Stimulated activated CD8-positive, alpha-beta memory T cell treated with anti-CD3 and anti-CD28 coated beads, Interleukin-7, amount 100 ng/mL, for 4 hours (primary cell): ENCODE results near the gene ANKAR.
A peak's percentile ranks its signal among the peaks of the same experiment; 100 is the strongest.
"Not testable (repeated sequence)": the region's sequence is repeated elsewhere in the genome, so short reads cannot be mapped to it uniquely, and the experiment has no call there.

Experiments used
- DNase-seq, 2 donors: peaks; one replicate each; pipeline ENCODE4 v3.0.0-alpha.2; 2020; ENCODE audit warnings: low read depth in 2 of 2

ANKAR gene

GRCh38 chr2:189674374-189675112 is at the start of gene ANKAR:
Gene ANKAR (plus strand): TSS chr2:189674670. CDS start chr2:189676491, 1,821 bp downstream.
- DNase-seq, result peak; percentile 58 to 79

- DNase-seq, result no peak
Observed at GRCh38 chr2:189625636-189626035, 48.8 kb upstream of the ANKAR start.

GRCh38 chr2:189627789-189628188 is 46.7 kb upstream of the ANKAR start:
- DNase-seq, result no peak

DNA sequence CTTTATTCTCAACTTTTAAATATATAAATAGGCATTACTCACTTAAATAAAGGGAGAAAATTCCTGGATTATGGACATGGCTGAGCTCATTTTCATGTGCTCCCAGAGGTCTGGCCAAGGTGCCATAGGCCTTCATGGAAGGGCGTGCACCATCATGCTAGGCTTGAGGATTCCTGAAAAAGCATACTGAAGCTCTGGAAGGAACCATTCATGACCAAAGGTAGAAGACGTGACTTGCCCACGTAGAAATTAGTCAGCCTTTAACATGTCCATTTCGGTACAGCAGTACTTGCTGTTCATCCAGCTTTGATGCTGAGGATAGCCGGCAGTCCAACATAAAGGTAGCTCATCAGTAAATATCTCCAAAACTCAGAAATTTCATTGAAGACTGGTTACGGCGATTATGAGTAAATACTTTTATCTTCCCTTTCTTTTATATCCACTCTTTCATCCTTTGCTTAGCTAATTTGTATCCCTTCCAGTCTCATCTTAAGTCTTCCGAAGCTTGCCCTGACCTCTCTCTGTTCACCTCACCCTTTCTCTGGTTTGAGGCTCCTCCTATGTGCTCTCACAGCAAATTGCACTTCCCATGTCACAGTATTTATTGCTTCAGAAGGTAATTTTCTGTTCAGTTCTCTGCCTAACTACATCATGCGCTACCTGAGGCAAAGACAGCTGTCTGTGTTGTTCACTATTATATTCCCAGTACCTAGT is 45.5 kb upstream of the ANKAR start:
- no peak for DNase-seq

GRCh38 chr2:189629531-189630453 is 44.7 kb upstream of the ANKAR start:
- no peak for DNase-seq

GRCh38 chr2:189631849-189632248 is 42.6 kb upstream of the ANKAR start:
- no peak for DNase-seq

DNA sequence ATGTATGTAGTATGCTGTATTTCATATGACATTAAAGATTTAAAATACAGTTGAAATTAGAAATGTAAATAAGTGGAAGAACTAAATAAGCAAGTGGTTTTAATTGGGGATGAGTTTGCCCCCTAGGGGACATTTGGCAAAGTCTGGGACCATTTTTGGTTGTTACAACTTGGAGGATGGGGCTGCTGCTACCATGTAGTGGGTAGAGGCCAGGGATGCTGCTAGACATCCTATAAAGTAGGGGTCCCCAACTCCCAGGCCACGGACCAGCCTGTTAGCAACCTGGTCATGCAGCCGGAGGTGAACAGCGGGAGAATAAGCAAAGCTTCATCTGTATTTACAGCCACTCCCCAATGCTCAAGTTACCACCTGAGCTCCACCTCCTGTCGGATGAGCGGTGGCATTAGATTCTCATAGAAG is 41.1 kb upstream of the ANKAR start:
- DNase-seq, result no peak

DNA sequence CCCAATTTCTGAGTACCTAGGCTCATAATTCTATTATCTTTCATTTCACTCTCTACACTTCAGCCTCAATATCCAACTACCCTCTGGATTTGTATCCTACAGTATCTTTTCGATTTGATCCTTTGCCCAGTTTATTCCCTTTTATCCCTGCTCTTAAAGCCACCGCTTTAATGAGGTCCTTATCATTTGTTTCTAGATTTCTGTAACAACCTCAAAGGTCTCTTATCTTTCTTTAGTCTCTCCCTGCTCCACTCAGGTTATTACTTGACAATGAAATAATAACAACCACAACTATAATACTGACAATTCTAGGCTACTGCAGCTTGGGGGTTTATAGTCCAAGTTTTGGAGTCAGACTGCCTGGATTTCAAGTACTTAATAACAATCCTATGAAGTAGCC is 39.1 kb upstream of the ANKAR start:
- no peak for DNase-seq

GRCh38 chr2:189638301-189639006 is 36.0 kb upstream of the ANKAR start:
- DNase-seq, result no peak

GRCh38 chr2:189639007-189639609 is 35.4 kb upstream of the ANKAR start:
- DNase-seq, result no peak

DNA sequence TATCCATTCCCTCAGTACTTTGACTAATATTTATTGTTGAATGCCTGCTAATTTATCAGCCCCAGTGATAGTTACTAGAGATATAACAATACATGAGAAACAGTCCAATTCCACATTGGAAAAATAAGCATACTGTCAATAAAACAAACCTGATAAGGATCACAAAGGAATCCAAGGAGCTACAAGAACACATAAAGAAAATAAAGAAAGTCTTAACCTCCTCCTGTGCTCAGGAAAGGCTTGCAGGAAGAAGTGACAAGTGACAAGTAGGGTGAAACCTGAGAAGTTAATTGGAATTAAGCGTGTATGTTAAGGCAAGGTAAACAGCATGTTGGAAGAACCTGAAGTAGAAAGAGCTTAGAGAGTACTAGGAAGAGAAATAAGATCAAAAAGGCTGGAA is 33.5 kb upstream of the ANKAR start:
- DNase-seq, result no peak

DNA sequence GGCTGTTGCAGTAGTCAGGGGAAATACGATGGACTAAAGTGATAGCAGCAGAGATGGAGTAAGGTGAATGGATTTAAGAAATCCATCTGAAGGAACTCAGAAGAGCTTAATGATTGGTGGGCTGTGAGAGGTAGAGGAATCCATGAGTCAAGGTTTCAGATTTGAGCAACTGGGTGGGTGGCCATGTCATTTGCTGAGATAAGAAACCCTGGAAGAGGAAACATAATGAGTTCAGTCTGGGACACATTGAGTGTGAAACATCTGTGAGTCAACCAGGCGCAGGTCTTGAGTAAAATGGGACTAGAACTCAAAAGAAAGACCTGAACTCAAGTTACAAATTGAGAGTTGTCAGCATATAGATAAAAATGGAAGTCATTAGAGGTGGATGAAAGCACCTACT is 32.9 kb upstream of the ANKAR start:
- no peak for DNase-seq

- no peak for DNase-seq
Observed at GRCh38 chr2:189646521-189646920, 27.9 kb upstream of the ANKAR start.

GRCh38 chr2:189648846-189649509 is 25.5 kb upstream of the ANKAR start:
- no peak for DNase-seq

- no peak for DNase-seq
Observed at GRCh38 chr2:189651284-189651683, 23.2 kb upstream of the ANKAR start.

GRCh38 chr2:189653464-189653863 is 21.0 kb upstream of the ANKAR start:
- not testable (repeated sequence) for DNase-seq

- DNase-seq, result no peak
Observed at GRCh38 chr2:189654641-189655040, 19.8 kb upstream of the ANKAR start.

DNA sequence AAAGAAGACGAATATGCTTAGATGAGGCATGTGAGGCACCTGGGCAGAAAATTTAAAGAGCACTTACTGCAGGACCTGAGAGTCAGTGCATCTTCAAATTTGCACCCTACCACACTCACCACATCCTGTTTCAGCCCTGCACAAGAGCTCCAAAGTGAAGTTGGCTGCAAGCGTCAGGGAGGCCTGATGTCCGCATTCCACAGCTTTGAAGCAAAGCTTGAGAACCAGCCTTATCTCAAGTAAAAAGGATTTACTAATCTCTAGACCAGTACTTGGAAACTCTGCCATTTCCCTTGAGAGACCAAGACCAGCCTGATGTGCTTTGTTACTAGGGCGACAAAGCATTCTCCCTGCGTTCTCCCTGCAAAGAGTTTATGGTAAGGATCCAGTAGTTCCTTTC is 16.6 kb upstream of the ANKAR start:
- DNase-seq, result peak in 1 of 2 donors; percentile 27

DNA sequence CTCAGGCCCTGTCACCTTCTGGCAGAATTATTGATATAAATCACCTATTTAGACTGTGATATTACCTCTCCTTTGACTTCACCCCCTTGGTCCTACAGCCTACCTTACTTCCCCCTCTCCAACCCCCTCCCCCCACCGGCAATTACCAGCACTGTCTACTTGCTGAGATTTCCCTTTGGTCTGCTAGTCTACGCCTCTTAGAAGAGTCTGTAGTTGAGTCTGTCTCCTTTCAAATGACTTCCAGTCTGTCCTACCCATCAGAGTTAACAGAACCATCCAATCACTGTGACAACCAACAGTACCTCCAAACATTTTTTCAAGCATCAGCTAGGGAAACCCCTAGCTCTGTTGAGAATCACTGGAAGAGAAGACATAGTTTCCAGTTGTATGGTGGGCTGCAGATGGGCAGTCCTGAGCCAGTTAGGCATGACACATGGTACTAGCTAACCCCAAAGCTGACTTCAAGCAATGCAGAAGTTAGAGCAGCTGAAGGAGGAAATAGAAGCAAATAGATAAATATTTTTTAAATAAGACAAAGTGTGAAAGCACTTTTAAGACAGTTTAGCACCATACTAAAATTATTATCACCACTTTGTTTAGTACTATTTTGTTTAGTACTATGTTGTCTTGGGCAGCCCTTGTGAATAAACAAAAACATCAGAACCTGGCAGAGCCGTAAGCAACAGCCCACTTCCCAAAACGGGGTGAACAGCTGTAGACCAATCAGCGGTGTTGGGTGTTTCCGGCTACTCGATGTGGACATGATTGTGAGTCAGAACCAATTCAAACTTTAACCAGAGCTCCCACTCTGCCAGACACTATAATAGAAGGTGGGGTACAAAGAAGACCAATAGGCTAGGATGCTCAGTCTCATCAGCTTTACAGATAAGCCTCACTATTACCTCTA is 15.9 kb upstream of the ANKAR start:
- DNase-seq, result no peak

DNA sequence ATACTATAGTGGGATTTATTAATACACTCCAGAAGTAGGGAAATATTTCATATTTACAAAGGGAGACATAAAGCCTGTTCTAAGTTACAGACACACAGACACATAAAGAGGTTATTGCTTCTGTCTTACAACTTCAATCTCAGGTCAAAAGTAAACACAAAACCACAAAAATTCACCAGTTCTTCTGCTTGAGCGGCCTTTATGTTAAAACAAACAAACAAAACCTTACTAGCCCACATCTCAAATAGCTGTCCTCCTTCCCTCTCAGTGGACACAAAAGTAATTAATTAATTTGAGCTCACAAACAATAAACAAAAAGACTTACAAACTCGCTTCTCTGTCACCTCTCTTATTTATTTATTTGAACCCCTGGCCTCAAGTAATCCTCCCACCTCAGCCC is 14.7 kb upstream of the ANKAR start:
- DNase-seq, result no peak
